ENCODE results near the gene MLXIP. TPM values are rescaled to one million over a fixed set of nuclear protein-coding genes. Genes with fewer than 3 reads are reported as not detected.

MLXIP gene
- total and polyA plus RNA-seq, 9 of the 15 experiments (the other 6 are each of a cell fraction or from before 2014, with no cell fraction given) = 2.2 to 66.3 (median 18.1) TPM

GRCh38 chr12:122183588-122183940 is 105.0 kb downstream of the MLXIP start (continued):
- no peak for TF ChIP-seq TRIM25 (IDR thresholded peaks at IDR 0.05; ENCODE audit: borderline replicate concordance)
- TF ChIP-seq ZNF197 (CRISPR knock-in tag; IDR thresholded peaks at IDR 0.05; ENCODE audit: low read depth) = no peak
- no peak for TF ChIP-seq ZNF644 (tag; IDR thresholded peaks at IDR 0.05; ENCODE audit: low read depth)
- no peak for TF ChIP-seq SP2 (IDR thresholded peaks at IDR 0.05; ENCODE audit: extremely low read depth, low read depth, low read length, poor library complexity, severe bottlenecking)
- TF ChIP-seq NFIX (CRISPR knock-in tag; IDR thresholded peaks at IDR 0.05; ENCODE audit: low read depth) = no peak
- no peak for TF ChIP-seq HDAC8 (tag; IDR thresholded peaks at IDR 0.05)
- no peak for TF ChIP-seq OTX1 (CRISPR knock-in tag; IDR thresholded peaks at IDR 0.05)
- TF ChIP-seq YBX1 (IDR thresholded peaks at IDR 0.05) = no peak
- no peak for TF ChIP-seq ZNF668 (CRISPR knock-in tag; IDR thresholded peaks at IDR 0.05)
- TF ChIP-seq POLR2AphosphoS2 (IDR thresholded peaks at IDR 0.05; ENCODE audit: low read length) = no peak
- no peak for TF ChIP-seq JUNB (CRISPR knock-in tag; conservative IDR thresholded peaks at IDR 0.05)
- no peak for TF ChIP-seq ZBTB12 (CRISPR knock-in tag; IDR thresholded peaks at IDR 0.05)
- TF ChIP-seq ZNF24 (IDR thresholded peaks at IDR 0.05) = no peak

Data from K562 (cell line).